Small intestine (tissue), 7 donors: Measurements from ENCODE around the gene EFCAB13. TPM values are rescaled to one million over a fixed set of nuclear protein-coding genes. Genes with fewer than 3 reads are reported as not detected.
A peak's percentile ranks its signal among the peaks of the same experiment; 100 is the strongest.
"Not testable (repeated sequence)": the region's sequence is repeated elsewhere in the genome, so short reads cannot be mapped to it uniquely, and the experiment has no call there.

ENCODE experiments used
- DNase-seq, 2 donors: peaks; one replicate each; pipeline versions ENCODE4 v3.0.0 to v3.0.0-alpha.2; 2013
- FAIRE-seq: peaks from 2 replicates; lab custom pipeline; 2012; peaks lifted over from hg19 to GRCh38; lab: Jason Lieb, UNC
- H3K27ac ChIP-seq, 3 donors: one replicate each; pipeline ENCODE4 v1.5.1; 2013; ENCODE audit warnings: low read length in 2 of 3, mild to moderate bottlenecking in 2 of 3, control low read depth in 1 of 3, inconsistent platforms in 1 of 3, low read depth in 1 of 3, moderate library complexity in 1 of 3
- H3K27me3 ChIP-seq, 3 donors: one replicate each; pipeline ENCODE4 v1.6.1; 2013; ENCODE audit warnings: low read length in 3 of 3, inconsistent platforms in 1 of 3; ENCODE audit not compliant: control insufficient read depth in 3 of 3, insufficient read depth in 3 of 3
- H3K36me3 ChIP-seq, 3 donors: one replicate each; pipeline ENCODE4 v1.6.1; 2013; ENCODE audit warnings: low read length in 3 of 3, inconsistent platforms in 1 of 3, low read depth in 1 of 3, mild to moderate bottlenecking in 1 of 3, moderate library complexity in 1 of 3; ENCODE audit not compliant: control insufficient read depth in 3 of 3, insufficient read depth in 2 of 3
- H3K4me1 ChIP-seq, 3 donors: one replicate each; pipeline ENCODE4 v1.6.1; 2013; ENCODE audit warnings: low read length in 2 of 3, inconsistent platforms in 1 of 3, low read depth in 1 of 3, mild to moderate bottlenecking in 1 of 3, moderate library complexity in 1 of 3; ENCODE audit not compliant: control insufficient read depth in 3 of 3, insufficient read depth in 2 of 3
- H3K4me3 ChIP-seq, 3 donors: one replicate each; pipeline ENCODE4 v1.5.1; 2013; ENCODE audit warnings: low read length in 3 of 3, control low read depth in 1 of 3, inconsistent platforms in 1 of 3, low read depth in 1 of 3, mild to moderate bottlenecking in 1 of 3, moderate library complexity in 1 of 3
- H3K9me3 ChIP-seq, 2 donors: one replicate each; pipeline ENCODE4 v1.6.1; 2013; ENCODE audit warnings: low read depth in 1 of 2, low read length in 1 of 2; ENCODE audit not compliant: control insufficient read depth in 2 of 2, insufficient read depth in 1 of 2
- WGBS, 3 donors: extraction: QIAGEN DNeasy Blood & Tissue Kit; methylation state at CpG; one replicate each; pipeline ENCODE4 v1.1.7; 2013; 5-methylcytosine and 5-hydroxymethylcytosine counted together
- polyA plus RNA-seq, 4 donors: library from polyadenylated mRNA; stranded (reverse) in 3 of 4; unstranded in 1 of 4; fragments of 200-250 nt in 3 of 4; fragments of 120-200 nt in 1 of 4; gene quantifications; one replicate each; pipeline versions ENCODE4 v1.2.1 to v1.2.3, GENCODE V29; 2013
- donor health status: healthy with polysubstance abuse.
- donor health status: control.
- donor health status: control.
- donor health status: Bipolar disorder and iron deficiency.
- donor health status: healthy.

EFCAB13 gene
- polyA plus RNA-seq, 4 donors = 0.54 to 9.0 (median 0.88) TPM

- WGBS, 3 donors = 91 to 94% (median 92%) methylated on average over 10 of the region's 10 CpGs
- Histone ChIP-seq H3K27me3 (no peaks in the 10 kb centered on the region), H3K4me3 (no peak overlapping the region), H3K9me3 (peaks cover 0 to 8% of the 10 kb centered on the region in 2 donors), H3K4me1 (no peaks in the 10 kb centered on the region), H3K36me3 (peaks cover 0 to 2% (median 0%) of the 10 kb centered on the region in 3 donors), H3K27ac (no peak overlapping the region)
- FAIRE-seq (no peak), DNase-seq (no peak)
Observed at GRCh38 chr17:47367257-47367656, 43.5 kb downstream of the EFCAB13 start.

GRCh38 chr17:47368262-47368661 is 44.5 kb downstream of the EFCAB13 start:
- WGBS, 3 donors = 22 to 57% (median 30%) methylated on average over 3 of the region's 3 CpGs
- FAIRE-seq (no peak), DNase-seq (no peak)

GRCh38 chr17:47370899-47371298 is 47.1 kb downstream of the EFCAB13 start:
- FAIRE-seq, H3K4me1 ChIP-seq, H3K36me3 ChIP-seq, DNase-seq, H3K9me3 ChIP-seq, H3K27me3 ChIP-seq, H3K4me3 ChIP-seq, H3K27ac ChIP-seq: not testable (repeated sequence)
- 50 to 63% (median 52%) methylated on average over 3 of the region's 3 CpGs for WGBS, 3 donors

More at GRCh38 chr17:47368262-47368661, 44.5 kb downstream of the EFCAB13 start:
- Histone ChIP-seq H3K9me3 (no peaks in the 10 kb centered on the region), H3K36me3 (no peaks in the 10 kb centered on the region), H3K27me3 (no peaks in the 10 kb centered on the region), H3K27ac (no peak overlapping the region), H3K4me1 (no peaks in the 10 kb centered on the region), H3K4me3 (no peak overlapping the region)

GRCh38 chr17:47373002-47373401 is 49.2 kb downstream of the EFCAB13 start:
- Histone ChIP-seq H3K27me3 (no peaks in the 10 kb centered on the region), H3K36me3 (peaks cover 0 to 8% (median 0%) of the 10 kb centered on the region in 3 donors), H3K9me3 (peaks cover 0 to 2% of the 10 kb centered on the region in 2 donors), H3K4me1 (no peaks in the 10 kb centered on the region), H3K4me3 (no peak overlapping the region), H3K27ac (no peak overlapping the region)
- no peak for FAIRE-seq
- 94 to 100% (median 98%) methylated on average over 1 of the region's 1 CpG for WGBS, 3 donors
- no peak for DNase-seq

GRCh38 chr17:47376247-47376646 is 52.5 kb downstream of the EFCAB13 start:
- peak; percentile 36 for FAIRE-seq
- no peaks in the 10 kb centered on the region for H3K4me1 ChIP-seq
- no peaks in the 10 kb centered on the region for H3K27me3 ChIP-seq
- no peak overlapping the region for H3K4me3 ChIP-seq
- H3K27ac ChIP-seq = no peak overlapping the region
- DNase-seq = no peak
- H3K36me3 ChIP-seq = peaks cover 0 to 8% (median 0%) of the 10 kb centered on the region in 3 donors
- peaks cover 0 to 2% of the 10 kb centered on the region in 2 donors for H3K9me3 ChIP-seq
- WGBS, 3 donors = 89 to 95% (median 93%) methylated on average over 1 of the region's 1 CpG

GRCh38 chr17:47388825-47389224 is 65.1 kb downstream of the EFCAB13 start:
- H3K9me3 ChIP-seq = peaks cover 0 to 8% of the 10 kb centered on the region in 2 donors
- no peaks in the 10 kb centered on the region for H3K4me1 ChIP-seq
- H3K27ac ChIP-seq = no peak overlapping the region
- no peak for DNase-seq
- peaks cover 0 to 10% (median 0%) of the 10 kb centered on the region in 3 donors for H3K36me3 ChIP-seq
- H3K4me3 ChIP-seq = no peak overlapping the region
- no peak for FAIRE-seq
- H3K27me3 ChIP-seq = no peaks in the 10 kb centered on the region

GRCh38 chr17:47397532-47398128 is 73.9 kb downstream of the EFCAB13 start:
- WGBS, 3 donors = 93 to 98% (median 96%) methylated on average over 20 to 44 of the region's 49 CpGs
- FAIRE-seq, H3K27me3 ChIP-seq, H3K4me1 ChIP-seq, DNase-seq, H3K27ac ChIP-seq, H3K9me3 ChIP-seq, H3K4me3 ChIP-seq, H3K36me3 ChIP-seq: not testable (repeated sequence)

GRCh38 chr17:47400333-47400732 is 76.6 kb downstream of the EFCAB13 start:
- no peak for FAIRE-seq
- Histone ChIP-seq H3K27me3 (no peaks in the 10 kb centered on the region), H3K4me1 (no peaks in the 10 kb centered on the region), H3K9me3 (no peaks in the 10 kb centered on the region), H3K4me3 (no peak overlapping the region), H3K36me3 (no peaks in the 10 kb centered on the region), H3K27ac (no peak overlapping the region)
- no peak for DNase-seq
- WGBS, 3 donors = 34 to 55% (median 43%) methylated on average over 1 of the region's 1 CpG

- DNase-seq (no peak), FAIRE-seq (no peak)
- Histone ChIP-seq H3K27me3 (no peaks in the 10 kb centered on the region), H3K9me3 (no peaks in the 10 kb centered on the region), H3K27ac (no peak overlapping the region), H3K4me1 (no peaks in the 10 kb centered on the region), H3K4me3 (no peak overlapping the region), H3K36me3 (no peaks in the 10 kb centered on the region)
- WGBS, 3 donors = 44 to 51% (median 50%) methylated on average over 2 of the region's 2 CpGs
Observed at GRCh38 chr17:47401100-47401499, 77.3 kb downstream of the EFCAB13 start.
